Measurements from ENCODE around the gene FBXL17.

- TF ChIP-seq CTCF (IDR thresholded peaks at IDR 0.05) (no peak), POLR2AphosphoS5 (IDR thresholded peaks at IDR 0.05) (no peak), EP300 (IDR thresholded peaks at IDR 0.05) (no peak), POLR2A (IDR thresholded peaks at IDR 0.05) (no peak)
Observed at GRCh38 chr5:107943923-107944322, 438.0 kb downstream of the FBXL17 start.
